ENCODE measurements around the gene DLGAP4.

GRCh38 chr20:36320261-36320897 lies 14.2 kb downstream of the DLGAP4 start:
- TF ChIP-seq CTCF (IDR thresholded peaks at IDR 0.05) (no peak), SIN3A (IDR thresholded peaks at IDR 0.05; ENCODE audit: borderline replicate concordance, low read depth, low read length) (no peak), EZH2phosphoT487 (IDR thresholded peaks at IDR 0.05; ENCODE audit: borderline replicate concordance, low read depth) (no peak), POLR2AphosphoS5 (IDR thresholded peaks at IDR 0.05; ENCODE audit: low read depth, low read length) (no peak), USF2 (IDR thresholded peaks at IDR 0.05; ENCODE audit: borderline replicate concordance, low read depth, low read length) (no peak), SMC3 (IDR thresholded peaks at IDR 0.05; ENCODE audit: low read depth, low read length) (no peak), RXRA (IDR thresholded peaks at IDR 0.05; ENCODE audit: borderline replicate concordance, low read depth) (no peak), JUND (IDR thresholded peaks at IDR 0.05) (no peak), FOXJ3 (CRISPR knock-in tag; IDR thresholded peaks at IDR 0.05) (no peak)

All from SK-N-SH (cell line).